Lung microvascular endothelial cell (primary cell): Measurements from ENCODE around the gene MYBBP1A. TPM values are rescaled to one million over a fixed set of nuclear protein-coding genes. Genes with fewer than 3 reads are reported as not detected.
"Not testable (repeated sequence)": the region's sequence is repeated elsewhere in the genome, so short reads cannot be mapped to it uniquely, and the experiment has no call there.

ENCODE experiments used
- DNase-seq, 2 donors: peaks; one replicate each; pipeline versions ENCODE4 v3.0.0 to v3.0.0-alpha.2; 2010; ENCODE audit warnings: low read depth in 2 of 2
- total RNA-seq: library from RNA; depleted of rRNA; stranded (reverse); fragments of >200 nt; gene quantifications from 2 replicates; pipeline ENCODE4 v1.2.1, GENCODE V29; 2014

The MYBBP1A gene, protein sequence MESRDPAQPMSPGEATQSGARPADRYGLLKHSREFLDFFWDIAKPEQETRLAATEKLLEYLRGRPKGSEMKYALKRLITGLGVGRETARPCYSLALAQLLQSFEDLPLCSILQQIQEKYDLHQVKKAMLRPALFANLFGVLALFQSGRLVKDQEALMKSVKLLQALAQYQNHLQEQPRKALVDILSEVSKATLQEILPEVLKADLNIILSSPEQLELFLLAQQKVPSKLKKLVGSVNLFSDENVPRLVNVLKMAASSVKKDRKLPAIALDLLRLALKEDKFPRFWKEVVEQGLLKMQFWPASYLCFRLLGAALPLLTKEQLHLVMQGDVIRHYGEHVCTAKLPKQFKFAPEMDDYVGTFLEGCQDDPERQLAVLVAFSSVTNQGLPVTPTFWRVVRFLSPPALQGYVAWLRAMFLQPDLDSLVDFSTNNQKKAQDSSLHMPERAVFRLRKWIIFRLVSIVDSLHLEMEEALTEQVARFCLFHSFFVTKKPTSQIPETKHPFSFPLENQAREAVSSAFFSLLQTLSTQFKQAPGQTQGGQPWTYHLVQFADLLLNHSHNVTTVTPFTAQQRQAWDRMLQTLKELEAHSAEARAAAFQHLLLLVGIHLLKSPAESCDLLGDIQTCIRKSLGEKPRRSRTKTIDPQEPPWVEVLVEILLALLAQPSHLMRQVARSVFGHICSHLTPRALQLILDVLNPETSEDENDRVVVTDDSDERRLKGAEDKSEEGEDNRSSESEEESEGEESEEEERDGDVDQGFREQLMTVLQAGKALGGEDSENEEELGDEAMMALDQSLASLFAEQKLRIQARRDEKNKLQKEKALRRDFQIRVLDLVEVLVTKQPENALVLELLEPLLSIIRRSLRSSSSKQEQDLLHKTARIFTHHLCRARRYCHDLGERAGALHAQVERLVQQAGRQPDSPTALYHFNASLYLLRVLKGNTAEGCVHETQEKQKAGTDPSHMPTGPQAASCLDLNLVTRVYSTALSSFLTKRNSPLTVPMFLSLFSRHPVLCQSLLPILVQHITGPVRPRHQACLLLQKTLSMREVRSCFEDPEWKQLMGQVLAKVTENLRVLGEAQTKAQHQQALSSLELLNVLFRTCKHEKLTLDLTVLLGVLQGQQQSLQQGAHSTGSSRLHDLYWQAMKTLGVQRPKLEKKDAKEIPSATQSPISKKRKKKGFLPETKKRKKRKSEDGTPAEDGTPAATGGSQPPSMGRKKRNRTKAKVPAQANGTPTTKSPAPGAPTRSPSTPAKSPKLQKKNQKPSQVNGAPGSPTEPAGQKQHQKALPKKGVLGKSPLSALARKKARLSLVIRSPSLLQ (N-terminal part only)
- total RNA-seq = 24.2 and 31.7 TPM in 2 replicates

DNA sequence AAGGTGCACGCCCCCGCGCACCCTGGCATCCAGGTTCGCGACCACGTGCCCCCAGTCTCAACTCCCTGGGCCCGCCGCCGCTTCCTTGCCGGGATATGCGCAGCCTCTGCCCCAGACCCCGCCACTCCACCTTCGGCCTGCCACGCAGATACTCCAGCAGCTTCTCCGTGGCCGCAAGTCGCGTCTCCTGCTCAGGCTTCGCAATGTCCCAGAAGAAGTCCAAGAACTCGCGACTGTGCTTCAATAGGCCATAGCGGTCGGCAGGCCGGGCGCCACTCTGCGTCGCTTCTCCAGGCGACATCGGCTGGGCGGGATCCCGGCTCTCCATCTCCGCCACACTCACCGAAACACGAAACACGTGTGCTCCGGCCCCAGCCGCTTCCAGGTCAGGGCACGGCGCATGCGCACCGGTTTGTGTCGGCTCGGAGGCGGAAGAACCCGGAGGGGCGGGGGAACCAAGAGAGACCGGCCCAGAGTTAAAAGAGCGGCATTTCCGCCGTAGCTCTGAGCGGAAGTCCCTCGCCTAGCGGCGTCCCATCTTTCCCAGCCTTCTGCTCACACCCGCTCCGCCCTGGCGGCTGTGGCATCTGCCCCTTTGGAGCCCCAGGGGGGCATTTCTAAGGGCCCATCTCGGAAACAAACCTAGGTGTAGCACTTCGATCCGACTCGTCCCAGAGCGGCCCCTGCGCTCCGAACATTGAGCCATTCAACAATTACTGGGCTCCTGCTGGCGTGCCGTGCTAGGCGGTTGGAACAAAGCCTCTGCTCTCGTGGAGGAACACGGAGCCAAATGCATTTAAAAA is at the start of gene MYBBP1A:
Gene MYBBP1A, minus strand, starts transcription at position 388 of the 803 bp plus-strand sequence. Its CDS starts 60 bp downstream, at position 328.
- DNase-seq = peak; percentile 95 to 97

GRCh38 chr17:4604736-4605135 is 49.6 kb upstream of the MYBBP1A start:
- not testable (repeated sequence) for DNase-seq

DNA sequence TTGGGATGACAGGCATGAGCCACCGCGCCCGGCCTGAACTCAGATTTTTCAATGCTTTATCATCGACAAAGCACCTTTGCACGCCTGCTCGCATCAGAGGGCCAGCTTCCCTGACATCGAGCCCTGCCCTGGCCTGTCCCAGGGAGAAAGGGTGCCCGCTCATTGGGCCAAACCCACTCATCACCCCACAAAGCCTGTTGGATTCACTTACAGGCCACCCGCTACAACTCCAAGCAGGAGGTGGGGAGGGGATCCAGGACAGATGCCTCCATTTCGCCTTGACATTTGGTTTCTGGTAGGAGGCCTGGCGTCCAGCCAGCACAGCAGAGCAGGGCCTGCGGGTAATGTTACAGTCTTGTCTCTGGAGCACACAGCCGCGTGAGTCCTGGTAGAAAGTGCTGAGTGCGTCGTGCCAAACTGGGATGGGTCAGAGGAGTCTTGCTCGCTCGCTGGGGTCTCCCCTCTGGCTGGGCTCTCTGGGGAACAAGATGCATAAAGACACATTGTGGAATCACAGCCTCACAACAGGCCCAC is 49.0 kb upstream of the MYBBP1A start:
- DNase-seq = no peak

GRCh38 chr17:4602041-4602440 is 46.9 kb upstream of the MYBBP1A start:
- no peak for DNase-seq

DNA sequence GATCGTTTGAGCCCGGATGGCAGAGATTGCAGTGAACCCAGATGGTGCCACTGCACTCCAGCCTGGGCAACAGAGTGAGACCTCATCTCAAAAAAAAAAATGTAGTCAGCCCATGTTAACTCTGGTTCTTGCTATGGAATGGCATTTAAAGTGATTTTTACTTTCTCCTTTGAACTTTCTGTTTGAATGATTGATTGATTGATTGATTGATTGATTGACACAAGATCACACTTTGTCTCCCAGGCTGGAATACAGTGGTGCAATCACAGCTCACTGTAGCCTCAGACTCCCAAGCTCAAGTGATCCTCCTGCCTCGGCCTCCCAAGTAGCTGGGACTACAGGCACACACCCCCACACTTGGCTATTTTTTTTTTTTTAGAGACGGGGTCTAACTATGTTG is 46.1 kb upstream of the MYBBP1A start:
- no peak for DNase-seq

- DNase-seq = no peak
These were observed 45.4 kb upstream of the MYBBP1A start for GRCh38 chr17:4600563-4600962.

DNA sequence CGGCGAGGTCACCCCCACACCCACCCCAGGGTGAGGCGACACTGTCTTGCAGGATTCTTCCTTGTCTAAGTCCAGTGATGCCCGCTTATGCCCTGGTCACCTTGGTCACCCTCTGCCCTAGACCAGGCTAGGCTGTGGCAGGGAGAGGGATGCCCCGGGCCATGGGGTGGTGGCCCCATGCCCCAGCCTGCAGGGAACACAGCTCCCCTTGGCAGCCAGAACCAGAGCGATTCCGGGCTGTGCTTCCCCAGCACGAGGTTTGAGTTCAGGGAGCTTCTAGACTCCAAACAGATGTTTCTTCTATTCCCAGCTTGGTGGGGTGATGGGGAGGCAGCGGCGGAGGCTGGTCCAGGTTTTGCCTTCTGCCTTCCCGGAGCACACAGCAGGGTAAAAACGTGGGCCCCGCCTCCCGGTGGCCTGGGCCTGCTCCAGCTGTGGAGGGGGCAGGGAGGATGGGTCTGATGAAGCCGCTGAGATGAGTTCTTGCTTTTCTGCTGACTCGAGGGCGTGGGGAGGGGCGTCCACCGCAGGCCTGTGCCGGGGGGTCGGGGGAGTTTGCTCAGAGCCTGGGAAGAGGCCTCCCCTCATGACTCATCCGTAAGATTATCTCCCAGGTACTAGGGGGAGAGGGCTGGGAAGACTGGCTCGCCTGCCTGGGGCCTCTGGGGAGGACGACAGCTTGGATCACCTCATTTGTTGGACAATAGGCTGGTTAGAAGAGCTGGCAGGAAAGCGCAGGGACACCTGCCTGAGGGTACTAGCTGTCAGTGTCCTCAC is 44.5 kb upstream of the MYBBP1A start:
- no peak for DNase-seq

DNA sequence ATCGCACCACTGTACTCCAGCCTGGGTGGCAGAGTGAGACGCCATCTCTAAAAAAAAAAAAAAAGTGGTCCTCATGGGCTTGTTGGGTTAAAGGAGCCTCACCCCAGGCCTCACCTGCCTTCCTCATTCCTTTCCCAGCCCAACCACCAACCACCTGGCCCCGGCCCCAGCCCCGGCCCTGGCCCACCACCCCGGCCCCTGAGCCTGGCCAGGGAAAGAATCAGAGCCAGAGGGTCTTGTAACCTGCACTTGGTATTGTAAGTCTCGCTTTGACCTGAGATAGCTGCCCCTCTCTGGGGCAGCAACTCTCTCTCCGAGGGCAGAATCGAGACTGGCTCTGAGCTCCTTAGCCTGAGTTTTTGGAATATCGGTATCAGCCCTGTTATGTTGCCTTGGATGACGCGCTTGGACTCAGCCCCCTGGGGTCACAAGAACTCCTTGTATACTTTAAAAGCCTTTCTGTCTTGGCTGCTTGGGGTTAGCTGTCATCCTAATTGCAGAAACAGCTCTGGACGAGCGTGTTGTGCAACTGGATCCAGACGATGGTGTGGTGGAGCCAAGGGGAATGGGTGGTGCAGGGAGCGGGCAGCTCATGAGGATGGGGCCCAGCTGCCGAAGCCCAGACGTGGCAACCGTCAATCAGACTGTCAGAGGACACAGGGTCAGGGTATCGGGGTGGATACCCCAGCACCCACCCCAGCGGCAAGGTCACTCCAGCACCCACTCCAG is 43.8 kb upstream of the MYBBP1A start:
- DNase-seq = no peak

DNA sequence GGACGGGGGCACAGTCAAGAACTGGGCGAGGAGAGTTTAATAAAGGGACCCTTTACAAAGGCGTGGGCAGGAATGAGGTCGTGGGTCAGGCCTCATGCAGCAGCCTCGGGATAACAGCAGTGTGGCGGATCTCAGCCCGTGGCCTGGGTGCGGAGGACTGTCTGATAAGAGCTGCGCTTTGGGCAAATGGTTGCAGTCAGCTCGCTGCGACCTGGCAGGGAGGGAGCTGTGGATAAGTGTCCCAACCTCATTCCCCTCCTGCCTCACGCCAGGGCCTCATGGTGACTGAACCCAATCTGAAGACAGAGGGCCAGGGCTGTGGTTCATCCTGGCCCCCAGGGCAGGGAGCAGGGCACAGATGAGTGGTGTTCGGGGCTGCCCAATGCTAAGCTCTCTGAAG is 42.8 kb upstream of the MYBBP1A start:
- DNase-seq = no peak

GRCh38 chr17:4596636-4597380 is 41.6 kb upstream of the MYBBP1A start:
- DNase-seq = no peak

- DNase-seq = not testable (repeated sequence)
These were observed 40.6 kb upstream of the MYBBP1A start for GRCh38 chr17:4595685-4596342.

GRCh38 chr17:4594931-4595684 is 39.9 kb upstream of the MYBBP1A start:
- DNase-seq = peak in 1 of 2 donors; percentile 31

DNA sequence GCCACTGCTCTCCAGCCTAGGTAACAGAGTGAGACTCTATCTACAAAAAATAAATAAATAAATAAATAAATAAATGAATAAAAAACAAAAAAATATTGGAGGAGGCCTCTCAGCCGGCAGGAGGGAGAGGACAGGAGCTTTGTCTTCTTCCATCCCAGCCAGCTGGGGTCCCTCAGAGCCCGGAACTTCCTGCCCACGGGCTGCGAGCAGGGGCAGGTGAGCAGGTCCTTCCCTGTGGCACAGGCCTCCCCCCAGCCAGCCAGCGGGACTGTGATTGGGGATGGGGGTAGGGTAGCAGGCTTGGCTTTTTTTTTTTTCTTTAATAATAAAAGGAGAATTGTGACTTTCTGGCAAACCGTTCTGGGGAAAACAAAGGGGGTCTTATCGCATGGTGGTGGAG is 39.2 kb upstream of the MYBBP1A start:
- DNase-seq = no peak

DNA sequence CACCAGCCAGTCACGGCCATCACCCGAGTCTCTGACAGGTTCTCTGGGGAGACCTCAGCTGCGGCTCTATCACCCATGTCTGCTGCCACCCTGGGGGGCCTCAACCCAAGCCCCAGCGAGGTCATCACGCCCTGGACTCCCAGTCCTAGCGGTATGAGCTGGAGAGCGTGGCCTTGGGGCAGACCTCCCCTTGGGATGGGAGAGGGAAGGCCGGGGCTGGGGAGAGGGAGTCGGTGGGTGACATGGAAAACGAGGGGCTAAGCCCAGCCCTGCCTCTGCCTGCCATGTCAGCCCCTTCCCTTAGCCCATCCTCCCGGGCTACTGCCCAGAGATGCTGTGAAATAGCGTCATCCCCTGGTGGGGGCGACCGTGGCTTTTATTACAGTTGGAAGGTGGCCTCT is 37.8 kb upstream of the MYBBP1A start:
- no peak for DNase-seq

DNA sequence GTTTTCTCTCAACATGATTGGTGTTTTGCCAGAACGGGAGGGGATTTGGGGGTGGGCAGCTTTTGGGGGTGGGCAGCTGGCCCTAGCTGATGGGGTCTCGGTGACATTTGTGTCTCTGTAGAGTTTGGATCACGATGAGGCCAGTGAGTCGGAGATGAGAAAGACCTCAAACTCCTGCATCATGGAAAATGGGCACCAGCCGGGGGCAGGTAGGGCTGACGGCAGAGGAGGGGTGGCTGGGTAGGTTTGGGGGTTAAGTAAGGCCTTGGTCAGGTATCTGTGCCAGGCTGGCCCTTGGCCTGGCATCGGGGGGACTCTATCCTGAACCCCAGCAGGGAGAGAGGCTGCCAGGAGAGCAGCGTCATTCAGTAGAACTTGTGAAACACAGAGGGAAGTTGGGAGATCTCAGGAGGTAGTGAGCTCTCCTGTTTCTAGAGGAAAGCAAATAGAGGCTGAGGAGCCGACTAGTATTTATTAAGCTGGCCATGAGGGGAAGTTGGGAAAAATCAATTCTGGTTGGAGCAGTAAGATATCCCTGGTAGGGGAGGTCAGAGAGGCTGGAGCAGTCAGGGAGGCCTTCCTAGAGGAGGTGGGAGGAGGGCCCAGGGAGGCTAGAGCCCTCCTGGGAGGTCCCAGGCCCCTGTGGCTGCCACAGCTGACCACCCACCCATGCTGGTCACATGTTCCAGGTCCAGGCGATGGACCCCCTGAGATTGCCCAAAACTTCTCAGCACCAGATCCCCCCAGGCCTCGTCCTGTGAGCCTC is 37.2 kb upstream of the MYBBP1A start:
- DNase-seq = no peak

GRCh38 chr17:4591529-4591928 is 36.3 kb upstream of the MYBBP1A start:
- DNase-seq = peak in 1 of 2 donors; percentile 14
